ENCODE data around the gene KMT5B. TPM values are rescaled to one million over a fixed set of nuclear protein-coding genes. Genes with fewer than 3 reads are reported as not detected.

The KMT5B gene
- total RNA-seq, 1 donor: 20.1 TPM

- H3K4me3 ChIP-seq (ENCODE audit: low read depth, low read length): peak overlapping the region; percentile 94
- DNase-seq (ENCODE audit: low read depth): no peak
- no peak for TF ChIP-seq CTCF (IDR thresholded peaks at IDR 0.05; ENCODE audit: insufficient read depth, low read length)
These were observed 1.6 kb downstream of the KMT5B start for GRCh38 chr11:68211546-68211945.

- peak; percentile 86 for TF ChIP-seq CTCF (IDR thresholded peaks at IDR 0.05; ENCODE audit: insufficient read depth, low read length)
- DNase-seq (ENCODE audit: low read depth): peak; percentile 74
- H3K4me3 ChIP-seq (ENCODE audit: low read depth, low read length): no peak overlapping the region
These were observed 6.9 kb downstream of the KMT5B start for GRCh38 chr11:68206211-68206610.

- no peak for DNase-seq (ENCODE audit: low read depth)
- no peak for TF ChIP-seq CTCF (IDR thresholded peaks at IDR 0.05; ENCODE audit: insufficient read depth, low read length)
- no peak overlapping the region for H3K4me3 ChIP-seq (ENCODE audit: low read depth, low read length)
These were observed 8.7 kb downstream of the KMT5B start for GRCh38 chr11:68204402-68204801.

GRCh38 chr11:68202165-68202564 is 10.9 kb downstream of the KMT5B start:
- DNase-seq (ENCODE audit: low read depth): no peak
- no peak for TF ChIP-seq CTCF (IDR thresholded peaks at IDR 0.05; ENCODE audit: insufficient read depth, low read length)
- H3K4me3 ChIP-seq (ENCODE audit: low read depth, low read length): no peak overlapping the region

- DNase-seq (ENCODE audit: low read depth): no peak
- no peak for TF ChIP-seq CTCF (IDR thresholded peaks at IDR 0.05; ENCODE audit: insufficient read depth, low read length)
These were observed 11.6 kb downstream of the KMT5B start for GRCh38 chr11:68201492-68201891.

GRCh38 chr11:68200639-68201038 is 12.5 kb downstream of the KMT5B start:
- peak; percentile 93 for DNase-seq (ENCODE audit: low read depth)
- no peak overlapping the region for H3K4me3 ChIP-seq (ENCODE audit: low read depth, low read length)
- TF ChIP-seq CTCF (IDR thresholded peaks at IDR 0.05; ENCODE audit: insufficient read depth, low read length): no peak

More at GRCh38 chr11:68201492-68201891, 11.6 kb downstream of the KMT5B start:
- H3K4me3 ChIP-seq (ENCODE audit: low read depth, low read length): no peak overlapping the region

GRCh38 chr11:68199295-68199987 is 13.7 kb downstream of the KMT5B start:
- TF ChIP-seq CTCF (IDR thresholded peaks at IDR 0.05; ENCODE audit: insufficient read depth, low read length): no peak
- H3K4me3 ChIP-seq (ENCODE audit: low read depth, low read length): no peak overlapping the region
- no peak for DNase-seq (ENCODE audit: low read depth)

Data from fibroblast of the aortic adventitia (primary cell).